ENCODE results near the gene CRELD2. TPM values are rescaled to one million over a fixed set of nuclear protein-coding genes. Genes with fewer than 3 reads are reported as not detected.

The CRELD2 gene
- total and polyA plus RNA-seq, 2 of the 13 experiments (the other 11 are each of a cell fraction or from before 2014, with no cell fraction given), result 17.2 to 44.7 TPM

DNA sequence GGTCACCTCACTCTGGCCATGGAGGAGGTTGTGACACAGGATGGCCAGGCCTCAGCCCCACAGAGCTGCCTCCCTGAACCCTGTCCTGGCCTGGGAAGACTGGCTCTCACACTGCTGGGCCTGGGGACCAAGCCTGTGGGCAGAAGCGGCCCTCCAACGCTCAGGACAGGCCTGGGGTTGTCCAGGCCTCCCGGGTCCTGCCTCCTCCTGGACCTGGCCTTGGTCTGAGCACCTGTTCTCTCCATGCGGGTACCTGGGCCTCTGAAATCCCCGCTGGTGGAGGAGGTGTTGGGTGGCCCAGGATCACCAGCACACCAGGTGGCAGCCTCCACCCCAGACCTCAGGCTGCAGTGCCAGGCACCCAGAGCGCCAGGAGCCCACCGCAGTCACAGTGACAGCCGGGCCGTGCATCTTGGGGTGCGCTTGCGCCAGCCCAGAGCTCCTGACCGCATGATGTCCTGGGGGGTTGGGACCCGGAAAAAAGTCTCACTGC, 26.0 kb downstream of the CRELD2 start (continued):
- TF ChIP-seq, protein P1, sequence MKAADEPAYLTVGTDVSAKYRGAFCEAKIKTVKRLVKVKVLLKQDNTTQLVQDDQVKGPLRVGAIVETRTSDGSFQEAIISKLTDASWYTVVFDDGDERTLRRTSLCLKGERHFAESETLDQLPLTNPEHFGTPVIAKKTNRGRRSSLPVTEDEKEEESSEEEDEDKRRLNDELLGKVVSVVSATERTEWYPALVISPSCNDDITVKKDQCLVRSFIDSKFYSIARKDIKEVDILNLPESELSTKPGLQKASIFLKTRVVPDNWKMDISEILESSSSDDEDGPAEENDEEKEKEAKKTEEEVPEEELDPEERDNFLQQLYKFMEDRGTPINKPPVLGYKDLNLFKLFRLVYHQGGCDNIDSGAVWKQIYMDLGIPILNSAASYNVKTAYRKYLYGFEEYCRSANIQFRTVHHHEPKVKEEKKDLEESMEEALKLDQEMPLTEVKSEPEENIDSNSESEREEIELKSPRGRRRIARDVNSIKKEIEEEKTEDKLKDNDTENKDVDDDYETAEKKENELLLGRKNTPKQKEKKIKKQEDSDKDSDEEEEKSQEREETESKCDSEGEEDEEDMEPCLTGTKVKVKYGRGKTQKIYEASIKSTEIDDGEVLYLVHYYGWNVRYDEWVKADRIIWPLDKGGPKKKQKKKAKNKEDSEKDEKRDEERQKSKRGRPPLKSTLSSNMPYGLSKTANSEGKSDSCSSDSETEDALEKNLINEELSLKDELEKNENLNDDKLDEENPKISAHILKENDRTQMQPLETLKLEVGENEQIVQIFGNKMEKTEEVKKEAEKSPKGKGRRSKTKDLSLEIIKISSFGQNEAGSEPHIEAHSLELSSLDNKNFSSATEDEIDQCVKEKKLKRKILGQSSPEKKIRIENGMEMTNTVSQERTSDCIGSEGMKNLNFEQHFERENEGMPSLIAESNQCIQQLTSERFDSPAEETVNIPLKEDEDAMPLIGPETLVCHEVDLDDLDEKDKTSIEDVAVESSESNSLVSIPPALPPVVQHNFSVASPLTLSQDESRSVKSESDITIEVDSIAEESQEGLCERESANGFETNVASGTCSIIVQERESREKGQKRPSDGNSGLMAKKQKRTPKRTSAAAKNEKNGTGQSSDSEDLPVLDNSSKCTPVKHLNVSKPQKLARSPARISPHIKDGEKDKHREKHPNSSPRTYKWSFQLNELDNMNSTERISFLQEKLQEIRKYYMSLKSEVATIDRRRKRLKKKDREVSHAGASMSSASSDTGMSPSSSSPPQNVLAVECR (CRISPR knock-in tag; IDR thresholded peaks at IDR 0.05; ENCODE audit: borderline replicate concordance), result peak; percentile 41; the same call in 1 of the 2 replicates
- TF ChIP-seq, protein P2, sequence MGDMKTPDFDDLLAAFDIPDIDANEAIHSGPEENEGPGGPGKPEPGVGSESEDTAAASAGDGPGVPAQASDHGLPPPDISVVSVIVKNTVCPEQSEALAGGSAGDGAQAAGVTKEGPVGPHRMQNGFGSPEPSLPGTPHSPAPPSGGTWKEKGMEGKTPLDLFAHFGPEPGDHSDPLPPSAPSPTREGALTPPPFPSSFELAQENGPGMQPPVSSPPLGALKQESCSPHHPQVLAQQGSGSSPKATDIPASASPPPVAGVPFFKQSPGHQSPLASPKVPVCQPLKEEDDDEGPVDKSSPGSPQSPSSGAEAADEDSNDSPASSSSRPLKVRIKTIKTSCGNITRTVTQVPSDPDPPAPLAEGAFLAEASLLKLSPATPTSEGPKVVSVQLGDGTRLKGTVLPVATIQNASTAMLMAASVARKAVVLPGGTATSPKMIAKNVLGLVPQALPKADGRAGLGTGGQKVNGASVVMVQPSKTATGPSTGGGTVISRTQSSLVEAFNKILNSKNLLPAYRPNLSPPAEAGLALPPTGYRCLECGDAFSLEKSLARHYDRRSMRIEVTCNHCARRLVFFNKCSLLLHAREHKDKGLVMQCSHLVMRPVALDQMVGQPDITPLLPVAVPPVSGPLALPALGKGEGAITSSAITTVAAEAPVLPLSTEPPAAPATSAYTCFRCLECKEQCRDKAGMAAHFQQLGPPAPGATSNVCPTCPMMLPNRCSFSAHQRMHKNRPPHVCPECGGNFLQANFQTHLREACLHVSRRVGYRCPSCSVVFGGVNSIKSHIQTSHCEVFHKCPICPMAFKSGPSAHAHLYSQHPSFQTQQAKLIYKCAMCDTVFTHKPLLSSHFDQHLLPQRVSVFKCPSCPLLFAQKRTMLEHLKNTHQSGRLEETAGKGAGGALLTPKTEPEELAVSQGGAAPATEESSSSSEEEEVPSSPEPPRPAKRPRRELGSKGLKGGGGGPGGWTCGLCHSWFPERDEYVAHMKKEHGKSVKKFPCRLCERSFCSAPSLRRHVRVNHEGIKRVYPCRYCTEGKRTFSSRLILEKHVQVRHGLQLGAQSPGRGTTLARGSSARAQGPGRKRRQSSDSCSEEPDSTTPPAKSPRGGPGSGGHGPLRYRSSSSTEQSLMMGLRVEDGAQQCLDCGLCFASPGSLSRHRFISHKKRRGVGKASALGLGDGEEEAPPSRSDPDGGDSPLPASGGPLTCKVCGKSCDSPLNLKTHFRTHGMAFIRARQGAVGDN (CRISPR knock-in tag; IDR thresholded peaks at IDR 0.05), result peak; percentile 89
- TF ChIP-seq SP140L (CRISPR knock-in tag; IDR thresholded peaks at IDR 0.05; ENCODE audit: borderline replicate concordance) (no peak), FOSL1 (CRISPR knock-in tag; IDR thresholded peaks at IDR 0.05; ENCODE audit: borderline replicate concordance) (no peak), ZNF83 (CRISPR knock-in tag; IDR thresholded peaks at IDR 0.05; ENCODE audit: borderline replicate concordance) (no peak), ZSCAN29 (CRISPR knock-in tag; conservative IDR thresholded peaks at IDR 0.05) (no peak), GABPB1 (CRISPR knock-in tag; IDR thresholded peaks at IDR 0.05) (peak; percentile 3; the same call in 1 of the 2 replicates), ZFY (CRISPR knock-in tag; IDR thresholded peaks at IDR 0.05) (peak; percentile 72), FOXC1 (CRISPR knock-in tag; IDR thresholded peaks at IDR 0.05; ENCODE audit: borderline replicate concordance) (no peak; the same call in 1 of the 2 replicates), HNRNPLL (IDR thresholded peaks at IDR 0.05; ENCODE audit: low read depth, low read length, poor library complexity, severe bottlenecking) (no peak)
- TF ChIP-seq, protein P3, sequence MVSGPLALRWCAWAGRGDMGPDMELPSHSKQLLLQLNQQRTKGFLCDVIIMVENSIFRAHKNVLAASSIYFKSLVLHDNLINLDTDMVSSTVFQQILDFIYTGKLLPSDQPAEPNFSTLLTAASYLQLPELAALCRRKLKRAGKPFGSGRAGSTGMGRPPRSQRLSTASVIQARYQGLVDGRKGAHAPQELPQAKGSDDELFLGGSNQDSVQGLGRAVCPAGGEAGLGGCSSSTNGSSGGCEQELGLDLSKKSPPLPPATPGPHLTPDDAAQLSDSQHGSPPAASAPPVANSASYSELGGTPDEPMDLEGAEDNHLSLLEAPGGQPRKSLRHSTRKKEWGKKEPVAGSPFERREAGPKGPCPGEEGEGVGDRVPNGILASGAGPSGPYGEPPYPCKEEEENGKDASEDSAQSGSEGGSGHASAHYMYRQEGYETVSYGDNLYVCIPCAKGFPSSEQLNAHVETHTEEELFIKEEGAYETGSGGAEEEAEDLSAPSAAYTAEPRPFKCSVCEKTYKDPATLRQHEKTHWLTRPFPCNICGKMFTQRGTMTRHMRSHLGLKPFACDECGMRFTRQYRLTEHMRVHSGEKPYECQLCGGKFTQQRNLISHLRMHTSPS (CRISPR knock-in tag; IDR thresholded peaks at IDR 0.05; ENCODE audit: low read depth), result peak; percentile 62; the same call in 1 of the 2 replicates
- TF ChIP-seq, protein P4, sequence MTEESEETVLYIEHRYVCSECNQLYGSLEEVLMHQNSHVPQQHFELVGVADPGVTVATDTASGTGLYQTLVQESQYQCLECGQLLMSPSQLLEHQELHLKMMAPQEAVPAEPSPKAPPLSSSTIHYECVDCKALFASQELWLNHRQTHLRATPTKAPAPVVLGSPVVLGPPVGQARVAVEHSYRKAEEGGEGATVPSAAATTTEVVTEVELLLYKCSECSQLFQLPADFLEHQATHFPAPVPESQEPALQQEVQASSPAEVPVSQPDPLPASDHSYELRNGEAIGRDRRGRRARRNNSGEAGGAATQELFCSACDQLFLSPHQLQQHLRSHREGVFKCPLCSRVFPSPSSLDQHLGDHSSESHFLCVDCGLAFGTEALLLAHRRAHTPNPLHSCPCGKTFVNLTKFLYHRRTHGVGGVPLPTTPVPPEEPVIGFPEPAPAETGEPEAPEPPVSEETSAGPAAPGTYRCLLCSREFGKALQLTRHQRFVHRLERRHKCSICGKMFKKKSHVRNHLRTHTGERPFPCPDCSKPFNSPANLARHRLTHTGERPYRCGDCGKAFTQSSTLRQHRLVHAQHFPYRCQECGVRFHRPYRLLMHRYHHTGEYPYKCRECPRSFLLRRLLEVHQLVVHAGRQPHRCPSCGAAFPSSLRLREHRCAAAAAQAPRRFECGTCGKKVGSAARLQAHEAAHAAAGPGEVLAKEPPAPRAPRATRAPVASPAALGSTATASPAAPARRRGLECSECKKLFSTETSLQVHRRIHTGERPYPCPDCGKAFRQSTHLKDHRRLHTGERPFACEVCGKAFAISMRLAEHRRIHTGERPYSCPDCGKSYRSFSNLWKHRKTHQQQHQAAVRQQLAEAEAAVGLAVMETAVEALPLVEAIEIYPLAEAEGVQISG (CRISPR knock-in tag; IDR thresholded peaks at IDR 0.05), result peak; percentile 20; the same call in 1 of the 2 replicates
- TF ChIP-seq, protein P5, sequence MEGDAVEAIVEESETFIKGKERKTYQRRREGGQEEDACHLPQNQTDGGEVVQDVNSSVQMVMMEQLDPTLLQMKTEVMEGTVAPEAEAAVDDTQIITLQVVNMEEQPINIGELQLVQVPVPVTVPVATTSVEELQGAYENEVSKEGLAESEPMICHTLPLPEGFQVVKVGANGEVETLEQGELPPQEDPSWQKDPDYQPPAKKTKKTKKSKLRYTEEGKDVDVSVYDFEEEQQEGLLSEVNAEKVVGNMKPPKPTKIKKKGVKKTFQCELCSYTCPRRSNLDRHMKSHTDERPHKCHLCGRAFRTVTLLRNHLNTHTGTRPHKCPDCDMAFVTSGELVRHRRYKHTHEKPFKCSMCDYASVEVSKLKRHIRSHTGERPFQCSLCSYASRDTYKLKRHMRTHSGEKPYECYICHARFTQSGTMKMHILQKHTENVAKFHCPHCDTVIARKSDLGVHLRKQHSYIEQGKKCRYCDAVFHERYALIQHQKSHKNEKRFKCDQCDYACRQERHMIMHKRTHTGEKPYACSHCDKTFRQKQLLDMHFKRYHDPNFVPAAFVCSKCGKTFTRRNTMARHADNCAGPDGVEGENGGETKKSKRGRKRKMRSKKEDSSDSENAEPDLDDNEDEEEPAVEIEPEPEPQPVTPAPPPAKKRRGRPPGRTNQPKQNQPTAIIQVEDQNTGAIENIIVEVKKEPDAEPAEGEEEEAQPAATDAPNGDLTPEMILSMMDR (CRISPR knock-in tag; IDR thresholded peaks at IDR 0.05), result peak; percentile 37; the same call in 1 of the 2 replicates

Data from HepG2 (cell line).